Osteoblast (primary cell): ENCODE measurements around the gene PPP5C. TPM values are rescaled to one million over a fixed set of nuclear protein-coding genes. Genes with fewer than 3 reads are reported as not detected.

ENCODE experiments used
- DNase-seq: peaks from one replicate; pipeline ENCODE4 v3.0.0; 2011; ENCODE audit warnings: low spot score, mixed read lengths; ENCODE audit not compliant: insufficient read length; ENCODE audit errors: missing footprints
- H2AFZ ChIP-seq: 2 replicates; pipeline ENCODE4 v1.6.0; 2011; ENCODE audit warnings: mild to moderate bottlenecking, low read length
- H3K27ac ChIP-seq: 2 replicates; pipeline ENCODE4 v1.5.1; 2011; ENCODE audit warnings: mild to moderate bottlenecking, low read depth, low read length, moderate library complexity
- H3K27me3 ChIP-seq: 2 replicates; pipeline ENCODE4 v1.6.0; 2012; ENCODE audit warnings: mild to moderate bottlenecking, control low read depth, inconsistent platforms, low read length, moderate library complexity; ENCODE audit not compliant: insufficient read depth
- H3K36me3 ChIP-seq: 2 replicates; pipeline ENCODE4 v1.5.1; 2011; ENCODE audit warnings: mild to moderate bottlenecking, low read length, control low read depth, moderate library complexity; ENCODE audit not compliant: insufficient read depth
- H3K4me1 ChIP-seq: 2 replicates; pipeline ENCODE4 v1.5.1; 2011; ENCODE audit warnings: mild to moderate bottlenecking, low read length, control low read depth, moderate library complexity; ENCODE audit not compliant: insufficient read depth
- H3K4me2 ChIP-seq: 2 replicates; pipeline ENCODE4 v1.6.0; 2011; ENCODE audit warnings: mild to moderate bottlenecking, low read length; ENCODE audit not compliant: insufficient read depth
- H3K4me3 ChIP-seq: fragments of 200-600 bp; sonication (generic); 3 replicates; pipeline ENCODE4 v1.5.1; 2012; ENCODE audit warnings: mild to moderate bottlenecking, low read length, inconsistent platforms; ENCODE audit not compliant: insufficient read depth
- H3K79me2 ChIP-seq: 2 replicates; pipeline ENCODE4 v1.6.0; 2012; ENCODE audit warnings: mild to moderate bottlenecking, low read length, control low read depth, inconsistent platforms; ENCODE audit not compliant: insufficient read depth
- H3K9me3 ChIP-seq: 2 replicates; pipeline ENCODE4 v1.5.1; 2011; ENCODE audit warnings: low read depth, low read length, control low read depth
- H4K20me1 ChIP-seq: 2 replicates; pipeline ENCODE4 v1.6.0; 2012; ENCODE audit warnings: mild to moderate bottlenecking, low read length, control low read depth; ENCODE audit not compliant: insufficient read depth
- CTCF ChIP-seq: IDR thresholded peaks from 2 replicates; pipeline ENCODE4 v1.5.1; 2011; ENCODE audit warnings: mild to moderate bottlenecking, low read depth, low read length, moderate library complexity; ENCODE audit errors: extremely low read depth
- total RNA-seq: library from RNA; depleted of rRNA; stranded (reverse); fragments of >200 nt; gene quantifications from 2 replicates; pipeline ENCODE4 v1.2.3, GENCODE V29; 2012

Gene PPP5C
- total RNA-seq, 1 donor, result 36.6 TPM

DNA sequence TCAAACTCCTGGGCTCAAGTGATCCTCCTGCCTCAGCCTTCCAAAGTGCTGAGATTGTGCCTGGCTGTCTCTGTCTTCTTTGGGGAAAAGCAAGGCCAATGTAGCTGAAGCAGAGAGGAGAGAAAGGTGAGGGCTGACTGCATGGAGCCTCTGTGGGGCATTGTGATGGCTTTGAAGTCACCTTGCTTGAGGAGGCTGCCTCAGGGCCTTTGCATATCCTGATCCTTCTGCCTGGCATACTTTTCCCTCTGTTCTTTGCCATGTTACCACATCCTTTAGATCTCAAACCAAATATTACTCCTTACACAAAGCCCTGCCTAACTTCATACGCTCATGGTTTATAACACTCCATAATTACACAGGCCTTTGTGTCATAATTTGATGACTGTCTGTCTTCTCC lies 9.4 kb upstream of the PPP5C start:
- Histone ChIP-seq H2AFZ (no peak overlapping the region), H3K9me3 (no peaks in the 10 kb centered on the region), H3K4me2 (no peak overlapping the region), H3K27ac (no peak overlapping the region), H3K27me3 (peaks cover 23% of the 10 kb centered on the region), H3K4me3 (no peak overlapping the region), H3K4me1 (no peaks in the 10 kb centered on the region), H4K20me1 (no peaks in the 10 kb centered on the region), H3K36me3 (no peaks in the 10 kb centered on the region), H3K79me2 (no peaks in the 10 kb centered on the region)
- DNase-seq, result no peak
- no peak for TF ChIP-seq CTCF

DNA sequence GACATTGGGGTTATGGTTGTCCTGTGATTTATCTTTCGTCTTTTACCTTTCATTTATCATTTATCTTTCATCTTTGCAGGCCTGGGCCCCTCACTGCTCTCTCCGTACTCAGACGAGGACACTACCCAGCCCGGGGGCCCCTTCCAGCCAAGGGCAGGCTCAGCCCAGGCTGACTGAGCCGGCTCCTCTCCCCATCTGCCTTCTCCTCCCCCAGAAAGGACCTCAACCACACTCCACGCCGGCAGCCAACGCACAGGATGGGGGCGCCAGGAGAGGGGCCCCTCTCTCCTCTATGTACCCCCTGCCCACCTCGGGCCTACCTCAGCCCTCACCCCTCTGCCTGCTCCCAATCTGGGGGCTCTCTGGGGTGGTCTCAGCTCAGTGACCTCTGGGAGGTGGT lies 7.4 kb upstream of the PPP5C start:
- no peak overlapping the region for H3K27ac ChIP-seq
- H4K20me1 ChIP-seq, result no peaks in the 10 kb centered on the region
- no peaks in the 10 kb centered on the region for H3K36me3 ChIP-seq
- TF ChIP-seq CTCF, result no peak
- H3K4me3 ChIP-seq, result no peak overlapping the region
- DNase-seq, result no peak
- no peaks in the 10 kb centered on the region for H3K4me1 ChIP-seq
- H3K9me3 ChIP-seq, result no peaks in the 10 kb centered on the region
- H3K79me2 ChIP-seq, result no peaks in the 10 kb centered on the region
- no peak overlapping the region for H2AFZ ChIP-seq
- H3K27me3 ChIP-seq, result peaks cover 29% of the 10 kb centered on the region
- no peak overlapping the region for H3K4me2 ChIP-seq

DNA sequence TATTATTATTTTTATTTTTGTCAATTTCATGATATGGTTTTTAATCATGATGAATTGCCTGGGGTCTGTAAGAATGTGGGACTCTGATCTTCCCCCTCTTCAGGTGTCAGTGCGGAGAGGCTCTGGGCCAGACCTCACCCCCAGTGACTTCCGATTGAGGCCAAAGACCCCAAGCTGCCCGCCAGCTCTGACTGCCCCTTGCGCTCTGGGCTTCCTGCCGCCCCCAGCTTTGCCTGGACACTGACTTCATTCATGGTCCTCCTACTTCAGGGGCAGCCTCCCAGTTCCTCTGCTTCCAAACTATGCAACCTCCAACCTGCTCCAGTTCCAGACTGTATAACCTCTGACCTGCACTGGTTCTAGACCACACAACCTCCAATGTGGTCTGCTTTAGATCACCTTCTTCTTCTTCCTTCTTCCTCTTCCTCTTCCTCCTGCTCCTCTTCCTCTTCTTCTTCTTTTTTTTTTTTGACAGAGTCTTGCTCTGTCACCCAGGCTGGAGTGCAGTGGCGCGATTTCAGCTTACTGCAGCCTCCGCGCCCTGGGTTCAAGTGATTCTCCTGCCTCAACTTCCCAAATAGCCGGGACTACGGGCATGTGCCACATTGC lies 6.7 kb upstream of the PPP5C start:
- Histone ChIP-seq H3K36me3 (no peaks in the 10 kb centered on the region), H4K20me1 (no peaks in the 10 kb centered on the region), H3K27me3 (peaks cover 29% of the 10 kb centered on the region), H2AFZ (no peak overlapping the region), H3K79me2 (no peaks in the 10 kb centered on the region), H3K4me2 (no peak overlapping the region), H3K27ac (no peak overlapping the region), H3K4me3 (no peak overlapping the region), H3K9me3 (no peaks in the 10 kb centered on the region), H3K4me1 (no peaks in the 10 kb centered on the region)
- DNase-seq, result no peak
- TF ChIP-seq CTCF, result no peak

DNA sequence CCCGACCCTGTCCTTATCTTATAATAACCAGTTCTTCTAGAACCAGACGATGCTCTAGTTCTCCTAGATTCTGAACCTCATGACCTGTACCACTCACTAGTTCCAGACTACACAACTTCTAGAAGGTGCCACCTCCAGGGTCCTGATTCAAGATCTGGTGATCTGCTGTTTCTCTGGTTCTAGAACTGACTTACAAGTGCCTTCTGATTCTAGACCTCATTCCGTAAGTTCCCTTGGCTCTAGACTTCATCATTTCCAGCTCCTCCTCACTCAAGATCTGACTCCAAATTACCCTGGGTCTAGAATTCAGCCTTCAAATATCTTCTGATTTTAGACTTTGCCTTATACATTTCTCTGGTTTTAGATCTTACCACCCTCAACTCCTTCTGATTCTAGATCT lies 5.0 kb upstream of the PPP5C start:
- Histone ChIP-seq H3K27ac (no peak overlapping the region), H2AFZ (no peak overlapping the region), H4K20me1 (no peaks in the 10 kb centered on the region), H3K9me3 (no peaks in the 10 kb centered on the region), H3K79me2 (peaks cover under 1% of the 10 kb centered on the region), H3K4me3 (no peak overlapping the region), H3K27me3 (peaks cover 29% of the 10 kb centered on the region), H3K4me1 (peaks cover 6% of the 10 kb centered on the region), H3K4me2 (no peak overlapping the region), H3K36me3 (no peaks in the 10 kb centered on the region)
- TF ChIP-seq CTCF, result no peak
- no peak for DNase-seq
